Neural progenitor cell (in vitro differentiated cells): ENCODE measurements around the gene KIF26B. TPM values are rescaled to one million over a fixed set of nuclear protein-coding genes. Genes with fewer than 3 reads are reported as not detected.

Experiments
- DNase-seq: peaks from one replicate; pipeline ENCODE4 v3.0.0-alpha.2; 2016; ENCODE audit warnings: low spot score
- H2AFZ ChIP-seq: fragments of 200-600 bp; sonication (generic); replicated peaks from 2 replicates; pipeline ENCODE4 v1.6.1; 2016; ENCODE audit warnings: antibody characterized with exemption
- H3F3A ChIP-seq: fragments of 200-600 bp; sonication (generic); 2 replicates; pipeline ENCODE4 v1.6.1; 2016; ENCODE audit warnings: antibody characterized with exemption, low read depth
- H3K27ac ChIP-seq: fragments of 200-600 bp; sonication (generic); 2 replicates; pipeline ENCODE4 v1.5.1; 2016; ENCODE audit warnings: mild to moderate bottlenecking
- H3K27me3 ChIP-seq: fragments of 200-600 bp; sonication (generic); 2 replicates; pipeline ENCODE4 v1.6.1; 2016; ENCODE audit warnings: mild to moderate bottlenecking, moderate library complexity
- H3K36me3 ChIP-seq: fragments of 200-600 bp; sonication (generic); 2 replicates; pipeline ENCODE4 v1.5.1; 2016
- H3K4me1 ChIP-seq: fragments of 200-600 bp; sonication (generic); 2 replicates; pipeline ENCODE4 v1.6.1; 2016; ENCODE audit warnings: mixed run types
- H3K4me2 ChIP-seq: fragments of 200-600 bp; sonication (generic); 2 replicates; pipeline ENCODE4 v1.6.1; 2016
- H3K4me3 ChIP-seq: fragments of 200-600 bp; sonication (generic); 2 replicates; pipeline ENCODE4 v1.5.1; 2016
- H3K79me2 ChIP-seq: fragments of 200-600 bp; sonication (generic); 2 replicates; pipeline ENCODE4 v1.6.1; 2016; ENCODE audit warnings: low read depth
- H3K9ac ChIP-seq: fragments of 200-600 bp; sonication (generic); 2 replicates; pipeline ENCODE4 v1.6.1; 2016
- H3K9me3 ChIP-seq: fragments of 200-600 bp; sonication (generic); 2 replicates; pipeline ENCODE4 v1.5.1; 2016; ENCODE audit warnings: low read depth
- H4K20me1 ChIP-seq: fragments of 200-600 bp; sonication (generic); 2 replicates; pipeline ENCODE4 v1.6.1; 2016; ENCODE audit warnings: low read depth
- H3K27ac Mint-ChIP-seq: 3 replicates; pipeline ENCODE4 v1.8.0; 2021; ENCODE audit warnings: mixed read lengths
- H3K27me3 Mint-ChIP-seq: 2 replicates; pipeline ENCODE4 v1.8.0; 2022; ENCODE audit warnings: low read depth, mild to moderate bottlenecking, inconsistent platforms, moderate library complexity, mixed read lengths; ENCODE audit not compliant: insufficient read depth
- H3K36me3 Mint-ChIP-seq: 3 replicates; pipeline ENCODE4 v1.8.0; 2021; ENCODE audit warnings: mixed read lengths
- H3K4me1 Mint-ChIP-seq: 3 replicates; pipeline ENCODE4 v1.8.0; 2021; ENCODE audit warnings: mixed read lengths
- H3K4me3 Mint-ChIP-seq: 3 replicates; pipeline ENCODE4 v1.8.0; 2021; ENCODE audit warnings: mild to moderate bottlenecking, moderate library complexity, mixed read lengths
- H3K9me3 Mint-ChIP-seq: 3 replicates; pipeline ENCODE4 v1.8.0; 2020; ENCODE audit warnings: mixed read lengths
- CTCF ChIP-seq: fragments of 200-600 bp; sonication (generic); IDR thresholded peaks from 2 replicates; pipeline ENCODE4 v1.5.1; 2017; ENCODE audit warnings: antibody characterized with exemption, mild to moderate bottlenecking
- EZH2 ChIP-seq: fragments of 200-600 bp; sonication (generic); IDR thresholded peaks from 2 replicates; pipeline ENCODE4 v1.6.1; 2017; ENCODE audit warnings: antibody characterized with exemption, mild to moderate bottlenecking, moderate library complexity
- EZH2phosphoT487 ChIP-seq: fragments of 200-600 bp; sonication (generic); IDR thresholded peaks from 2 replicates; pipeline ENCODE4 v1.6.1; 2017; ENCODE audit warnings: antibody characterized with exemption
- total RNA-seq: library from RNA; depleted of rRNA; stranded (reverse); fragments of >200 nt; gene quantifications from 2 replicates; pipeline ENCODE4 v1.2.3, GENCODE V29; 2015; ENCODE audit warnings: low replicate concordance

KIF26B gene
- total RNA-seq, 1 donor from 2014 or later = 0.47 TPM

DNA sequence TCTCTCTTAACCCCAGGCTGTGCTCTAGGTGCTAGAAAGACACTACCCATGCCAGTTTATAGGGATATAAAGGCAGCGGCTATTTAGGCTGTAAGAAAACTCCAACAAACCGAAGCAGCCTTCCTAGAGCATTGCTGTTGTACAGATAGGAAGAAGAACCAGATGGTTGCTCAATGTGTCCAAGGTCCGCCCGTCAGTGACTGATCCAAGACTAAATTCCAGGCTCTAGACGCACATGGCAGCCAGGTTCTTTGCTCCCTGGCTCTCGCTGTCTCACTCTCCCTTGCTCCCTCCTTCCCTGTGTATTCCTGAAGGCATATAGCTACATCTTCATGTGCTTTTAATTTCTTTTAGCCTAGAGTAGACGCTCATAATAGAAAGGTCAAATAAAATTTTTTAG is 303.4 kb downstream of the KIF26B start:
- no peaks in the 10 kb centered on the region for H3F3A ChIP-seq
- H2AFZ ChIP-seq = no peak overlapping the region
- DNase-seq = no peak
- no peak overlapping the region for H3K27ac ChIP-seq
- no peaks in the 10 kb centered on the region for H3K27me3 ChIP-seq
- H3K4me3 Mint-ChIP-seq = no peak overlapping the region
- H3K4me1 ChIP-seq = no peaks in the 10 kb centered on the region
- no peak overlapping the region for H3K9ac ChIP-seq
- no peaks in the 10 kb centered on the region for H3K9me3 Mint-ChIP-seq
- H3K36me3 ChIP-seq = no peaks in the 10 kb centered on the region
- no peak overlapping the region for H3K4me3 ChIP-seq
- peaks cover 5% of the 10 kb centered on the region for H3K4me1 Mint-ChIP-seq
- no peaks in the 10 kb centered on the region for H4K20me1 ChIP-seq
- no peak overlapping the region for H3K27ac Mint-ChIP-seq
- TF ChIP-seq EZH2phosphoT487 (no peak), CTCF (no peak), EZH2 (no peak)
- no peaks in the 10 kb centered on the region for H3K36me3 Mint-ChIP-seq
- no peaks in the 10 kb centered on the region for H3K9me3 ChIP-seq
- H3K79me2 ChIP-seq = no peaks in the 10 kb centered on the region
- no peak overlapping the region for H3K4me2 ChIP-seq
- H3K27me3 Mint-ChIP-seq = peaks cover 4% of the 10 kb centered on the region

- H3K27ac Mint-ChIP-seq = no peak overlapping the region
- H3K4me1 Mint-ChIP-seq = peaks cover 5% of the 10 kb centered on the region
- H3K79me2 ChIP-seq = no peaks in the 10 kb centered on the region
- H3K27ac ChIP-seq = no peak overlapping the region
- H3K27me3 ChIP-seq = no peaks in the 10 kb centered on the region
- peaks cover 4% of the 10 kb centered on the region for H3K27me3 Mint-ChIP-seq
- H3K9me3 ChIP-seq = no peaks in the 10 kb centered on the region
- H3K9me3 Mint-ChIP-seq = no peaks in the 10 kb centered on the region
- H3K36me3 Mint-ChIP-seq = no peaks in the 10 kb centered on the region
- H3K4me1 ChIP-seq = no peaks in the 10 kb centered on the region
- no peak overlapping the region for H3K4me3 Mint-ChIP-seq
- no peak overlapping the region for H3K9ac ChIP-seq
- no peak overlapping the region for H2AFZ ChIP-seq
- TF ChIP-seq EZH2phosphoT487 (no peak), CTCF (no peak), EZH2 (no peak)
- no peak overlapping the region for H3K4me3 ChIP-seq
- H3F3A ChIP-seq = no peaks in the 10 kb centered on the region
- H3K4me2 ChIP-seq = no peak overlapping the region
- no peaks in the 10 kb centered on the region for H4K20me1 ChIP-seq
- no peak for DNase-seq
- H3K36me3 ChIP-seq = no peaks in the 10 kb centered on the region
Measured at GRCh38 chr1:245458761-245459174, 304.0 kb downstream of the KIF26B start.

GRCh38 chr1:245459621-245460020 is 304.8 kb downstream of the KIF26B start:
- Mint-ChIP-seq H3K4me1 (peaks cover 5% of the 10 kb centered on the region), H3K4me3 (no peak overlapping the region), H3K27me3 (peaks cover 7% of the 10 kb centered on the region), H3K36me3 (no peaks in the 10 kb centered on the region), H3K9me3 (peaks cover 4% of the 10 kb centered on the region), H3K27ac (no peak overlapping the region)
- Histone ChIP-seq H3K4me2 (no peak overlapping the region), H3K4me3 (no peak overlapping the region), H2AFZ (no peak overlapping the region), H3K9me3 (no peaks in the 10 kb centered on the region), H3K27ac (no peak overlapping the region), H3K4me1 (no peaks in the 10 kb centered on the region), H3K27me3 (no peaks in the 10 kb centered on the region), H3K9ac (no peak overlapping the region), H3F3A (no peaks in the 10 kb centered on the region), H3K36me3 (no peaks in the 10 kb centered on the region), H3K79me2 (no peaks in the 10 kb centered on the region), H4K20me1 (no peaks in the 10 kb centered on the region)
- no peak for DNase-seq
- TF ChIP-seq EZH2phosphoT487 (no peak), CTCF (no peak)

DNA sequence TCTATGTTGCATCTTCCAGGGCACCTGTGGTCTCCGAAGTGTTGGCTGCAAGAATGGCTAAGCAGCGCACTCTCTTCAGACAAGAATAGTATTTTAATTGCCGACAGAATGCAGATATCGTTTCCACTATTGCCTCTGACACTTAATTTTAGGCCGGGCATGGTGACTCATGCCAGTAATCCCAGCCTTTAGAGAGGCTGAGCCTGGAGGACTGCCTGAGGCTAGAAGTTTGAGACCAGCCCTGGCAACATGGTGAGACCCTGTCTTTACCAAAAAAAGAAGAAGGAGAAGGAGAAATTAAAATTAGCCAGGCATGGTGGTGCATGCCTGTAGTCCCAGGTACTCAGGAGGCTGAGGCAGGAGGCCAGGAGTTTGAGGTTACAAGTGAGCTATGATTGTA is 306.9 kb downstream of the KIF26B start:
- Mint-ChIP-seq H3K4me3 (no peak overlapping the region), H3K4me1 (peaks cover 5% of the 10 kb centered on the region), H3K27me3 (peaks cover 6% of the 10 kb centered on the region), H3K36me3 (no peaks in the 10 kb centered on the region), H3K9me3 (peaks cover 4% of the 10 kb centered on the region), H3K27ac (no peak overlapping the region)
- Histone ChIP-seq H3K4me3 (no peak overlapping the region), H3K36me3 (no peaks in the 10 kb centered on the region), H3K4me1 (no peaks in the 10 kb centered on the region), H4K20me1 (no peaks in the 10 kb centered on the region), H3K4me2 (no peak overlapping the region), H3K27ac (no peak overlapping the region), H3K79me2 (no peaks in the 10 kb centered on the region), H2AFZ (no peak overlapping the region), H3K9ac (no peak overlapping the region), H3K27me3 (no peaks in the 10 kb centered on the region), H3K9me3 (no peaks in the 10 kb centered on the region), H3F3A (peaks cover 6% of the 10 kb centered on the region)
- no peak for DNase-seq
- TF ChIP-seq CTCF (no peak), EZH2phosphoT487 (no peak), EZH2 (no peak)
